Caco-2 (cell line): ENCODE results near the gene STARD10. TPM values are rescaled to one million over a fixed set of nuclear protein-coding genes. Genes with fewer than 3 reads are reported as not detected.

ENCODE experiments used
- BruUV-seq: library from RNA; stranded (reverse); fragments of 400-500 nt; replicated peaks from 2 replicates; lab custom pipeline; 2021; lab: Mats Ljungman, UMichigan
- CTCF ChIA-PET: fragments of 300-600 bp; sonication (Branson Sonifier 250); formaldehyde crosslinking; loops from one replicate; lab custom pipeline; 2022; ENCODE audit warnings: antibody characterized with exemption; lab: Charles Lee
- POLR2A ChIA-PET: fragments of 300-600 bp; sonication (Branson Sonifier 250); formaldehyde crosslinking; loops from one replicate; lab custom pipeline; 2022; ENCODE audit warnings: antibody characterized with exemption; lab: Charles Lee
- DNase-seq, 2 experiments: peaks; one replicate each; pipeline versions ENCODE4 v3.0.0 to v3.0.0-alpha.2; 2020 to 2022
- H3K27me3 ChIP-seq: replicated peaks from 2 replicates; pipeline ENCODE4 v1.6.0; 2011; ENCODE audit warnings: low read length; ENCODE audit not compliant: control insufficient read depth, insufficient read depth
- H3K36me3 ChIP-seq: 2 replicates; pipeline ENCODE4 v1.5.1; 2011; ENCODE audit warnings: low read length; ENCODE audit not compliant: control insufficient read depth, insufficient read depth
- H3K4me1 ChIP-seq: fragments of 250-450 bp; sonication (Bioruptor Pico); 2 replicates; pipeline ENCODE4 v1.5.1; 2020; ENCODE audit warnings: mild to moderate bottlenecking
- H3K4me3 ChIP-seq: 2 replicates; pipeline ENCODE4 v1.5.1; 2011; ENCODE audit warnings: low read depth, mild to moderate bottlenecking, control low read depth, low read length
- H3K9me3 ChIP-seq: fragments of 250-450 bp; sonication (Bioruptor Pico); 2 replicates; pipeline ENCODE4 v1.5.1; 2020; ENCODE audit warnings: mild to moderate bottlenecking, moderate library complexity
- H3K27ac Mint-ChIP-seq: one replicate; pipeline ENCODE4 v1.8.0; 2022; ENCODE audit warnings: mixed read lengths; ENCODE audit not compliant: unreplicated experiment
- H3K27me3 Mint-ChIP-seq: one replicate; pipeline ENCODE4 v1.8.0; 2022; ENCODE audit warnings: mixed read lengths; ENCODE audit not compliant: insufficient read depth, unreplicated experiment
- H3K36me3 Mint-ChIP-seq: one replicate; pipeline ENCODE4 v1.8.0; 2022; ENCODE audit warnings: mild to moderate bottlenecking, mixed read lengths; ENCODE audit not compliant: insufficient read depth, unreplicated experiment
- H3K4me1 Mint-ChIP-seq: one replicate; pipeline ENCODE4 v1.8.0; 2022; ENCODE audit warnings: low read depth, mixed read lengths; ENCODE audit not compliant: unreplicated experiment
- H3K4me3 Mint-ChIP-seq: one replicate; pipeline ENCODE4 v1.8.0; 2022; ENCODE audit warnings: mild to moderate bottlenecking, moderate library complexity, mixed read lengths; ENCODE audit not compliant: unreplicated experiment
- H3K9me3 Mint-ChIP-seq: one replicate; pipeline ENCODE4 v1.8.0; 2022; ENCODE audit warnings: mixed read lengths; ENCODE audit not compliant: unreplicated experiment
- intact Hi-C: fragments of 100-400 bp; cut with micrococcal nuclease; formaldehyde crosslinking; loops from one replicate; pipeline ENCODE4 v1.10.0; 2022; ENCODE audit not compliant: unreplicated experiment
- total RNA-seq: library from RNA; stranded (reverse); gene quantifications from 2 replicates; pipeline ENCODE4 v1.2.3, GENCODE V29; 2022
- TF ChIP-seq, protein P1 (sequence below), 2 experiments: fragments of 200-600 bp in 1 of 2; IDR thresholded peaks; 1 replicate in 1 of 2; 2 replicates in 1 of 2; pipeline versions ENCODE4 v1.5.1 to v1.8.0; 2011 to 2022; ENCODE audit warnings: antibody characterized with exemption in 1 of 2, control low read depth in 1 of 2, inconsistent platforms in 1 of 2, low read depth in 1 of 2, low read length in 1 of 2, mild to moderate bottlenecking in 1 of 2, moderate library complexity in 1 of 2; ENCODE audit not compliant: insufficient read depth in 1 of 2, severe bottlenecking in 1 of 2, unreplicated experiment in 1 of 2

The STARD10 gene
- total RNA-seq, 1 experiment from 2014 or later = 492 TPM

DNA sequence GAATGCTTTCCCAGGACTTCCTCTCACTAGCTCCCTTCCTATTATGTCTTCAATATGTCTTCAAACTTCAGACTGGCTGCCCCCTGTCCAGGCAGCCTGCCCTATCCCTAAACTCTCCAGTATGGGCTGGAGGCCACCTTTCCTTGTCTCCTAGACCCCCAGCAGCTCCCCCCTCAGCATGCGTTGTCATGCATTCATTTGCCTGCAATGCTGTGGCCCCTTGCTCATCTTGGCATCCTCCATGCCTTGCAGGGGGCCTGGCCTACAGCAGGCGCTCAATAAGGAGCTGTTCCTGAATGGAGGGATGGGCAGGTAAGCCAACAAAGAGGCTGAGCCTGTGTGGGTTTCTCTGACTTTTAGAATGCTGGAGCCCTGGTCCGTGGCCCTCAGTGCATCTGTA is 25.3 kb downstream of the STARD10 start:
- intact Hi-C loops = no loop called here

DNA sequence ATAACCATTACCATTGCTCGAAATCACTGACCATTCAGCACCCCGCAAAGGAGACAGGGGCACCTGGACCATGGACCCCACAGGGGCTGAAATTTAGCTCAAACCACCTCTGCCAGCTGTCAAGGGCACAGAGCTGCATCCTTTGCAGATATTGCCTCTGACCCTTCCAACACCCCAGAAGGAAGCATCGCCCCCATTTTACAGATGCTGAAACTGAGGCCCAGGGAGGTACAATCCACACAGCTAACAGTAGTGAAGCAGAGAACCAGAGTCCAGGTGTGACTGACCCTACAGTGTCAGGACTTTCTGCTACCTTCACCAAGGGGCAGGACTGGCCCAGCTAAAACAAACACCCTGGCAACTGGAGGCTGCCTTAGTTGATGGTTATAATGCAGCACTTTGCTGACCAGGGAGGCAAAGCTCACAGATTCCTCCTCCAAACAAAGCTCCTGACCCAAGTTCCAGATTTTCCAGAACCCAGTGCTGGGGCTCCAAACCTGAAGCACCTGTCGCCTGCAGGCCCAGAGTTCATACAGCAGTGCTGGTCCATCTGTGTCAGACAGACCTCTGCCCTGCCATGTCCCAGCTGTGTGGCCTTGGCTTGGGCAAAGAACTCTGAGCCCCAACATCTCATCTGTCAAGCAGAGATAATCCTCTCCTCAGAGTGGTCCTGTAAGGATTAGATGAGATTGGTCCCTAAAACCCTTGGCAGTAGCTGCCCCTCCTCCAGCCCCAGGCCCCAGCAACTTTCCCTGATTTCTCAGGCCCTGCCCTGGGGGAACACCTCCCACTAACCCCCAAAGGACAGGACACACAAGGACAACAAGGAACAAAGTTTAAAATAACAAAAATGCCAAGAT is 26.4 kb downstream of the STARD10 start:
- BruUV-seq = no TSS peak
- Mint-ChIP-seq H3K27ac (peak overlapping the region; percentile 69), H3K9me3 (no peaks in the 10 kb centered on the region), H3K36me3 (peaks cover 74% of the 10 kb centered on the region), H3K4me1 (peaks cover 40% of the 10 kb centered on the region), H3K27me3 (no peaks in the 10 kb centered on the region), H3K4me3 (no peak overlapping the region)
- DNase-seq = no peak
- TF ChIP-seq, protein P1, sequence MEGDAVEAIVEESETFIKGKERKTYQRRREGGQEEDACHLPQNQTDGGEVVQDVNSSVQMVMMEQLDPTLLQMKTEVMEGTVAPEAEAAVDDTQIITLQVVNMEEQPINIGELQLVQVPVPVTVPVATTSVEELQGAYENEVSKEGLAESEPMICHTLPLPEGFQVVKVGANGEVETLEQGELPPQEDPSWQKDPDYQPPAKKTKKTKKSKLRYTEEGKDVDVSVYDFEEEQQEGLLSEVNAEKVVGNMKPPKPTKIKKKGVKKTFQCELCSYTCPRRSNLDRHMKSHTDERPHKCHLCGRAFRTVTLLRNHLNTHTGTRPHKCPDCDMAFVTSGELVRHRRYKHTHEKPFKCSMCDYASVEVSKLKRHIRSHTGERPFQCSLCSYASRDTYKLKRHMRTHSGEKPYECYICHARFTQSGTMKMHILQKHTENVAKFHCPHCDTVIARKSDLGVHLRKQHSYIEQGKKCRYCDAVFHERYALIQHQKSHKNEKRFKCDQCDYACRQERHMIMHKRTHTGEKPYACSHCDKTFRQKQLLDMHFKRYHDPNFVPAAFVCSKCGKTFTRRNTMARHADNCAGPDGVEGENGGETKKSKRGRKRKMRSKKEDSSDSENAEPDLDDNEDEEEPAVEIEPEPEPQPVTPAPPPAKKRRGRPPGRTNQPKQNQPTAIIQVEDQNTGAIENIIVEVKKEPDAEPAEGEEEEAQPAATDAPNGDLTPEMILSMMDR (IDR thresholded peaks at IDR 0.05; ENCODE audit: insufficient read depth in 1 of 2, low read depth in 1 of 2, low read length in 1 of 2, severe bottlenecking in 1 of 2, unreplicated experiment in 1 of 2) = no peak
- Histone ChIP-seq H3K27me3 (no peaks in the 10 kb centered on the region), H3K4me3 (no peak overlapping the region), H3K9me3 (no peaks in the 10 kb centered on the region), H3K4me1 (peaks cover 34% of the 10 kb centered on the region), H3K36me3 (peaks cover 8% of the 10 kb centered on the region)
- ChIA-PET CTCF (interaction anchor here (0.7 to 1.7 kb wide), 3 partner anchors 27 to 46 kb away, joined by 3 to 4 read pairs (median 3); partner anchors contain the start of gene STARD10), POLR2A (interaction anchor here (0.6 to 2.1 kb wide), 3 partner anchors 15 to 26 kb away, joined by 3 to 7 read pairs (median 3); partner anchors contain the start of genes ARAP1 and STARD10)
- intact Hi-C loops = no loop called here

More for the DNA sequence above, 25.3 kb downstream of the STARD10 start:
- Histone ChIP-seq H3K36me3 (peaks cover 12% of the 10 kb centered on the region), H3K4me3 (no peak overlapping the region), H3K4me1 (peaks cover 34% of the 10 kb centered on the region), H3K9me3 (no peaks in the 10 kb centered on the region), H3K27me3 (no peaks in the 10 kb centered on the region)
- no TSS peak for BruUV-seq
- DNase-seq = no peak
- POLR2A ChIA-PET = interaction anchor here (1.0 to 2.1 kb wide), 2 partner anchors 14 to 16 kb away, joined by 3 to 7 read pairs; partner anchors contain the start of gene ARAP1
- Mint-ChIP-seq H3K4me3 (no peak overlapping the region), H3K36me3 (peaks cover 63% of the 10 kb centered on the region), H3K27ac (peak overlapping the region; percentile 56), H3K4me1 (peaks cover 43% of the 10 kb centered on the region), H3K9me3 (no peaks in the 10 kb centered on the region), H3K27me3 (no peaks in the 10 kb centered on the region)
- TF ChIP-seq, protein P1 (IDR thresholded peaks at IDR 0.05; ENCODE audit: insufficient read depth in 1 of 2, low read depth in 1 of 2, low read length in 1 of 2, severe bottlenecking in 1 of 2, unreplicated experiment in 1 of 2) = no peak
- CTCF ChIA-PET = interaction anchor here (0.5 to 1.7 kb wide), 4 partner anchors 20 to 334 kb away, joined by 3 to 5 read pairs (median 4); partner anchors contain the start of gene CLPB

DNA sequence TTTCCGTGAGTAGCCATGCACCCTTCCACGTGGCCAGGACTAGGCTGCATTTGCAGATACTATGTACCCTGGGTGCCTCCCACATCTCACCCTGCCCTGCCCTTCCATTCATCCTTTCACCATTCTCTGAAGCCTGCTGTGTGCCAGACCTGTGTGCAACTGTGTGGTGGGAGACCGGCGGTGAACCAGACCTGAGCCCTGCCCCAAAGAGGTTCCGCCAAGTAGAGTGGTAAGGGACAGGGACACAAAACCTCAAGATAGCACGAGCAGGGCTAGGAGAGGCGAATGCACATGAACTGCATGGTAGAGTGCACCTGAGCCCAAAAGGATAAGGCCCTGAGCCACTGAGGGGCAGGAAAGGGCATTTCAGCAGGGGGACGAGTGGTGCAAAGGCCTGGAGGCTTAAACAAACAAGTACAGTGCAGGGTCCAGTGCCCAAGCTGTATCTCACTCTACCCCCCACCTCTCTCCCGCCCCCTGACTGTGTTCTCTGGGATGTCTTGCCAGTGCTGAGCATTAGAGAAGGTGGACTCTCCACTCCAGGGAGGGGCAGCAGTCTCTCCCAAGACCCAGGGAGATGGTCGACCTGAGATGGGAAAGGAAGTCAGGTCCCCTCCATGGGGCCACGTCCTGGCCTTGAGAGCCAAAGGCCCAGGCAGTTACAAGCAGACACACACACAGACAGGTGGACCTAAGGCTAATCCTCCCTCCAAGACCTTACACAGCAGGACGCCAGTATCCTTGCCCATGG is 27.5 kb downstream of the STARD10 start:
- H3K4me3 Mint-ChIP-seq = no peak overlapping the region
- ChIA-PET CTCF (interaction anchor here (1.2 to 1.6 kb wide), 3 partner anchors 20 to 41 kb away, joined by 4 to 10 read pairs (median 9); partner anchors contain the start of gene STARD10), POLR2A (interaction anchor here (1.8 kb wide), 1 partner anchor 10 kb away, joined by 5 read pairs; no protein-coding TSS in a partner anchor)
- Histone ChIP-seq H3K9me3 (no peaks in the 10 kb centered on the region), H3K4me1 (peaks cover 34% of the 10 kb centered on the region), H3K36me3 (peaks cover 7% of the 10 kb centered on the region), H3K27me3 (no peaks in the 10 kb centered on the region), H3K4me3 (no peak overlapping the region)
- H3K36me3 Mint-ChIP-seq = peaks cover 80% of the 10 kb centered on the region
- no peaks in the 10 kb centered on the region for H3K9me3 Mint-ChIP-seq
- intact Hi-C loops = loop anchor here (1.0 kb wide), 1 partner anchor 13 kb away; no protein-coding TSS in a partner anchor
- H3K4me1 Mint-ChIP-seq = peaks cover 37% of the 10 kb centered on the region
- TF ChIP-seq, protein P1 (IDR thresholded peaks at IDR 0.05; ENCODE audit: insufficient read depth in 1 of 2, low read depth in 1 of 2, low read length in 1 of 2, severe bottlenecking in 1 of 2, unreplicated experiment in 1 of 2) = no peak
- H3K27me3 Mint-ChIP-seq = no peaks in the 10 kb centered on the region
- peak overlapping the region; percentile 69 for H3K27ac Mint-ChIP-seq
- DNase-seq = no peak
- no TSS peak for BruUV-seq
